Endothelial cell of umbilical vein (primary cell): ENCODE results near the gene SIRT5.

Experiments used
- CTCF ChIP-seq, 2 donors: IDR thresholded peaks; 1 replicate in 1 of 2; 2 replicates in 1 of 2; pipeline ENCODE4 v1.5.1; 2011; ENCODE audit warnings: low read length in 2 of 2, mild to moderate bottlenecking in 2 of 2, moderate library complexity in 2 of 2, control low read depth in 1 of 2, inconsistent platforms in 1 of 2, low read depth in 1 of 2; ENCODE audit not compliant: insufficient read depth in 1 of 2; ENCODE audit errors: extremely low read depth in 1 of 2
- EZH2 ChIP-seq: IDR thresholded peaks from 2 replicates; pipeline ENCODE4 v1.6.1; 2012; ENCODE audit warnings: borderline replicate concordance, low read depth, mild to moderate bottlenecking, moderate library complexity, low read length, inconsistent platforms; ENCODE audit not compliant: severe bottlenecking
- GATA2 ChIP-seq: IDR thresholded peaks from 2 replicates; pipeline ENCODE4 v1.7.0; 2011; ENCODE audit warnings: low read depth, mild to moderate bottlenecking, moderate library complexity, mixed read lengths, low read length; ENCODE audit not compliant: insufficient read length, insufficient read depth
- MAX ChIP-seq: IDR thresholded peaks from 2 replicates; pipeline ENCODE4 v1.6.1; 2011; ENCODE audit not compliant: insufficient read depth, insufficient read length
- POLR2A ChIP-seq: IDR thresholded peaks from 2 replicates; pipeline ENCODE4 v1.6.1; 2012; ENCODE audit warnings: low read depth, mild to moderate bottlenecking, control low read depth, low read length
- POLR2AphosphoS5 ChIP-seq: IDR thresholded peaks from 2 replicates; pipeline ENCODE4 v1.6.1; 2012; ENCODE audit warnings: low read depth, mild to moderate bottlenecking, control low read depth, low read length, moderate library complexity; ENCODE audit not compliant: insufficient read depth

- no peak for TF ChIP-seq CTCF (IDR thresholded peaks at IDR 0.05; ENCODE audit: extremely low read depth in 1 of 2, insufficient read depth in 1 of 2, low read depth in 1 of 2, low read length in 2 of 2)
- no peak for TF ChIP-seq EZH2
- TF ChIP-seq POLR2A, result no peak
- no peak for TF ChIP-seq MAX
- TF ChIP-seq GATA2, result no peak
- TF ChIP-seq POLR2AphosphoS5, result no peak
These were observed 15.7 kb upstream of the SIRT5 start for GRCh38 chr6:13558718-13559117.
